NCI-H2171 (cell line): Measurements from ENCODE around the gene NFIC.

Source experiments
- DNase-seq: peaks from one replicate; lab custom pipeline; 2025; lab: John Stamatoyannopoulos, UW

Gene NFIC

DNA sequence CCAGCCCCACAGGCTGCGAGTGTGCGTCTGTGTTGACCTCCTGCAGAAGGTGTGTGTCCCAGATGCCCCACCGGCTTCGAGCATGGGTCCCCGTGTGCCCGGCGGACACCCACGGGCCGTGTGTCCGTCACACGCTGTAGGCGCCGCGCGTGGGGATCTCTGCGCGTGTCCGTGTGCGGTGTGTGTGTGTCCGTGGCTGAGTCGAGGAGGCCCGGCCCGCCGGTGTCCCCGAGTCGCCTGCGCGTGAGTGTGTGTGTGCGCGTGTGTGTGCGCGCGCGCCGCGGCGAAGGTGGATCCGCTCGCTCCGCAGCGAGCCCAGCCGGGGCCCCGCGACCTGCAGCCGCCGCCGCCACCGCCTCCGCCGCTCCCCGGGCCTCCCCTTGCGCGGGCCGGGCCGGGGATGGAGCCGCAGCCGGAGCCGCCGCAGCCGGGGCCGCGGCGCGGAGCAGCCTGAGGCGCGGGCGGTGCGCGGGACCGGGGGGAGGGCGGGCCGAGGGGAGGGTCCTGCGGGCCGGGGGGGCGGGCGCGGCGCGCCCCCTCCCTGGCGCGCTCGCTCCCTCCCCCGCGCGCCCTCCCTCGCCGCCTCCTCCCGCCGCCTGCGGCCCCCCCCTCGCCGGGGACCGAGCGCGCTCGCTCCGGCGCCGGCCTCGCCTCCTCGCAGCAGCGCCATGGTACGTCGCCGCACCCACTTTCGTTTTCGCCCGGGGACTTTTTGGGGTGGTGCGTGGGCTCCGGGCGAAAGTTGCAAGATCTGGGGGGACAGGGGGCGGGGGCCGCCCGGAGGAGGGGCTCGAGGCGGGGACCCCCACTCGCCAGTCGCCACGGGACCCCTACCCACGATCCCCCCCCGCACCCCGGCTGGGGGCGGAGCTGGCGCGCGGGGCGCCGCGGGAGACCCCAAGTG, 7.1 kb upstream of the NFIC start:
- no peak for DNase-seq

- DNase-seq, result peak; percentile 33
These were observed 6.4 kb upstream of the NFIC start for GRCh38 chr19:3359919-3360420.

GRCh38 chr19:3360421-3361383, 5.7 kb upstream of the NFIC start:
- no peak for DNase-seq

DNA sequence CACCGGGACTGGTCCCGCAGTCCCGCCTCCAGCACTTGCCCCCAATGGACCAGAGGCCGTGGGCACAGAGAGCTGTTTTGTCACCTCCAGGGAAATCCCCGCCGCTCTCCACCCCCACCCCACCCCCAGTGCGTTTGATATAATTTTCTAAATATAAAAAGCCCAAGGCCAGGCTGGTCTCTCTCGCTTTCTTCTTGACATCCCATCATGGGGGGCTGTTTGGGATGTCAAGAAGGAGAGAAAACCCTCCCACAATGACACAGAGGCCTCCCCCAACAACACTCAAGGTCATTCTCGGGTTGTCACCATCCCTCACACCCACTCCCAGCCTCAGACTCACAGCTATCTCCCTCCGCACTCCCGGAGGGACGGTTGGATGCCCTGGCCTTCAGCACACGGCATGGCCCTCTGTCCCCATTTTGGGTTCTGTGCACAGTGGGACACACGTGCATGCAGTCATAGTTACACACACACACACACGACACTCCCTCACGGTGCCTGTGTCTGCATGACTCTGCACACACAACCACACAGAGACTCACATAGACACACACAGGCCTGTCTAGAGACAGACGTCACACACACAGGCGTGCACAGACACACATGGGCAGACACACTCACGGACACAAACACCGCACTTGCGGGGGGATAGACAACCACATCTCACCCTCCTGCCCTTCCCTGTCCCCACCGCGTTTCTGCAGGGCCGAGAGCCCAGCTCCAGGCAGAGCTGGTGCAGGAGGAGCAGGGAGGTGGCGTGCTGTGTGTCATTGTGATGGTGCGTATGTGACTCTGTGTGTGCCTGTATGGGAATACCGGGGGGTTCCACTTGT, 4.8 kb upstream of the NFIC start:
- no peak for DNase-seq

DNA sequence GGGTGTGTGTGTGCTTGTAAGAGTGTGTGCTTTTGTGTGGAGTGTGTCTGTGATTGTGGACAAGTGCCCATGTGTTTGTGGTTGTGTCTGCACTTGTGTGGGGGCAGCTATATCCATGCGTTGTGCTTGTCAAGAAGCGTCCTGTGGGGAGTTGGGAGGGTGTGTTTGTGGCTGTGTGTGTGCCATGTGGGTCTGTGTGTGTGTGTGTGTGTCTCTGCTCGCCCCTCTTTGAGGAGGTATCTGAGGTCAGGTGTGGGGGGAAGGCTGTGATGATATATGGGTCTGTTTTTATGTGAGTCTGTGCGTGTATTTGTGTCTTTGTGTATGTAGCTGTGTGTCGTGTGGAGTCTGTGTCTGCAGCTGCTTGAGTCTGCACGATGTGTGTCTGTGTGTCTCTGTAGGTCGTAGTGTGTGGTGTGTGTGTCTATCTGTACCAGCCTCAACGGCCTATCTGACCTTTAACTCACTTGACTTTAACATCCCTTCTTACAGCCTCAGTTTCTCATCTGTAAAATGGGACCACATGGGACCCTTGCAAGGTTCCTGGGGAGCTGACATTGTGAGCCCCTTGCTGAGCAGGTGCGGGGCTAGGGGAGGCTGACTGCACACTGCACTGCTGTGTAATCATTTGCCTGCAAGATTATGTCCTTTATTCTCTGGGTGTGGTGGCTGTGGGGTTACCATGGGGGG, 4.0 kb upstream of the NFIC start:
- DNase-seq, result no peak

- no peak for DNase-seq
These were observed 2.4 kb upstream of the NFIC start for GRCh38 chr19:3363841-3364500.

GRCh38 chr19:3364501-3364858, 1.9 kb upstream of the NFIC start:
- DNase-seq, result no peak

GRCh38 chr19:3365093-3365835, 1.1 kb upstream of the NFIC start:
- DNase-seq, result peak; percentile 25

- no peak for DNase-seq
These were observed 607 bp downstream of the NFIC start for GRCh38 chr19:3366753-3367627.

GRCh38 chr19:3367628-3368440, 1.5 kb downstream of the NFIC start:
- no peak for DNase-seq

DNA sequence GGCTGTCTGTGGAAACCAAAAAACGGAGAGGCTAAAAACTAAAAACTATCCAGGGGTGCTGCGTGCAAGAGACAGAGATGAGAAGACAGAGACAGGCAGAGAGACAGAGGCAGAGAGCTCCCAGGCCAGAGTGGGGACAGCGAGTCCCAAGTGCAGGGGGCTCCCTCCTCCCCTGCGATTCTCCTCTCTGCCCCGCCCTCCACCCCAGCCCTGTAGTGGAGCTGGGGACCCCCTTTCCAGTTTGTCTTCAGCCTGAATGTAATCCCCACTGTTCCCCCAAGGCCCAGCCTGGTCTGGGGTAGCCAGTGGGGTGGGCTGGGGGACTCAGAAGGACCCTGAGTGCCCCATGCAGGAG, 2.0 kb downstream of the NFIC start:
- no peak for DNase-seq

DNA sequence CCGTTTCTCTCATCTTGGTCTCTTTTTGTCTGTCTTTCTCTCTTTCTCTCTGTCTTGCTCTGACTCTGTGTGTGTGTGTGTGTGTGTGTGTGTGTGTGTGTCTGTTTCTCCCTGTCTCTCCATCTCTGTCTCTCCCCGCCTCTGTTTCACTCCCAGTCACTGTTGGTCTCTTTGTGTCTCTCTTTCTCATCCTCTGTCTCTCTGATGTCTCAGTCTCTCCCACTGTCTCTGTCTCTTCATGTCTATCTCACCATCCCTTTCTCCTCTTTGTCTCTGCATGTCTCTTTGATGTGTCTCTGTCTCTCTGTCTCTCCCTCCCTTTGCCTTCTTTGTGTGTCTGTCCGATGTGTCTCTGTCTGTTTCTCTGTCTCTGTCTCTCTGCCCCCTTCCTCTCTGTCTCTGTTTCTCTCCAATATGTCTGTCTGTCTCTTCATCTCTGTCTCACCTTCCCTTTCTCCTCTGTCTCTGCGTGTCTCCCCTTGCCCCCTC, 2.5 kb downstream of the NFIC start:
- DNase-seq, result no peak

DNA sequence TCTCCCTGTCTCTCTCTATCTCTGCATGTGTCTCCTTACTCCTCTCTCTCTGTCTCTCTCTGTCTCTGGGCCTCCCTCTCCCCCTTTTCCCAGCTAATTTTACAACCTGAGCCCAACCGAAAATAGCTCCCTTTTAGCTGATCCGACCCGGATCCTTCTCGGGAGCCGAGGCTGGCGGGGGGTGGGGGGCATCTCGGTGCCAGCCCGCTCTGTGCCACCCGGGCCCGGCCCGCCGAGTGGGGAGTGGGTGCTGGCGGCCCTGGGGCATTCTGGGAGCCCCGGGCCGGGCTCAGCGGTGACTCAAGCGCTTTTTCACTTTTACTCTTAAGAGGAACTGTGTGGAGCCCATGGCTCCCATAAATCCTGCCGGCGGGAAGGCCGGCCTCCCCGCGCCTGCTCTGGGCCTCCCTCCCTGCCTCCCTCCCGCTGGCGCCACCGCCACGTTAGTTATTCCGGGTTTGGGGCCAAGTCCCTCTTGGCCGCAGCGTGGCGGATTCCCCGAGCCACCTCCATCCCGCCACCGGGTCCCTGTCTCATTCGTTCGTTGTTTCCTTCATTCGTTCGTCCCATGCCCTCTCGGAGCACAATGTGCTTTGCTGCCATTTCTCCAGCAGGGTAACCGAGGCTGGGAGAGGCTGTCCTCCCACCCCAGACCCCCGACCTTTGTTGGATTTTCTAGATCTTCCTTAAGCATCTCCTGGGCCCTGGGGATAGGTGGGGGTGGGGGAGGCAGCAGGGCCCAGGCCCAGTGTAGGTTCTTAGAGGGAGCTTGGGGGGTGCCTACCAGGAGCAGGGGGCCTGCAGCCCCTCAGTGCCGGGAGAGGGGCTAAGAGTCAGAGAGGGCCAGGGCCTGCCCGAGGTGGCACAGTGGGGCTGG, 3.2 kb downstream of the NFIC start:
- no peak for DNase-seq

GRCh38 chr19:3370214-3370720, 3.9 kb downstream of the NFIC start:
- DNase-seq, result no peak

- no peak for DNase-seq
These were observed 4.6 kb downstream of the NFIC start for GRCh38 chr19:3370728-3371591.

DNA sequence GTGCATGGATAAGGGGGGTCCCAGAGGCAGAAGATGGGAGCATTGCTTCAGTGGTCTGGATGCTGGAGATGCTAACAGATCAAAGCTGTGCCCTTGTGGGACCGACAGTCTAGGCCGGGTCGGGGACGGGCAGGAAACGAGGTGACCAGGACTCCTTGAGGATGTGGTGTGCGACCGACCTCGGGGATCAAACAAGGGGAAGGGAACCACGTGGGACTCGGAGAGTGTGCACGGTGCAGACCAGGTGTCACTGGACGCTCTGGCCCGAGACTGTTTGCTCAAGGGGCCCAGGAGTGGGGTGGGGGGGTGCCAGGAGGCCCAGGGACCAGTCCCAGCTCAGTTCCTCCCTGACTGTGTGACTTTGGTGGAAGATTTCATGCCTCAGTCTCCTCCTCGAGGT, 6.0 kb downstream of the NFIC start:
- no peak for DNase-seq
